ES-I3 (cell line): ENCODE results near the gene CRIM1.

ENCODE experiments used
- H3K36me3 ChIP-seq: 2 replicates; pipeline ENCODE4 v1.6.1; 2013; ENCODE audit warnings: mild to moderate bottlenecking, low read length, control low read depth, moderate library complexity; ENCODE audit not compliant: insufficient read depth
- H3K4me1 ChIP-seq: 2 replicates; pipeline ENCODE4 v1.6.1; 2013; ENCODE audit warnings: mild to moderate bottlenecking, control low read depth, low read length; ENCODE audit not compliant: insufficient read depth
- H3K9ac ChIP-seq: 2 replicates; pipeline ENCODE4 v1.6.1; 2013; ENCODE audit warnings: low read depth, mild to moderate bottlenecking, low read length, moderate library complexity
- H3K9me3 ChIP-seq: 2 replicates; pipeline ENCODE4 v1.6.1; 2013; ENCODE audit warnings: mild to moderate bottlenecking, low read length, moderate library complexity; ENCODE audit not compliant: control insufficient read depth, insufficient read depth

CRIM1 gene

GRCh38 chr2:36404754-36405153 lies 49.2 kb downstream of the CRIM1 start:
- H3K9ac ChIP-seq: no peak overlapping the region
- peaks cover 45% of the 10 kb centered on the region for H3K4me1 ChIP-seq
- no peaks in the 10 kb centered on the region for H3K9me3 ChIP-seq
- no peaks in the 10 kb centered on the region for H3K36me3 ChIP-seq

DNA sequence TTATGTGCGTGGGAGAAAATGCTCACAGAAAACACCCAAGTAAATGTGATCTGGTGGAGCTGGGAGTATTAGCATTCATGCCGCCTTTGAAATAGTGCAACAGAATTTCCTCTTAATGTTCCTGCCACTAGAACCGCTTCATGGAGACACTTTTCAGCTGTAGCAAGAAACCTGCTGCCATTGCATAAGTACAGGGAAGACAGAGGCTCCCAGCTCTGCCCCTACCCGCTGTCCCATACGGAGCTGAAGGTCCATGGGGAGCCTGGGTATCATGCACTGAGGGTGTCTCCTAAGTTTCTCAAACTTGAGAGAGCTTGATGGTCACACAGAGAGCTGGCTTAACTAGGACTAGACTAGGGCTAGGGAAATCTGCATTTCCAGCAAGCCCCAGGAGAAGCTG lies 49.6 kb downstream of the CRIM1 start:
- Histone ChIP-seq H3K4me1 (peaks cover 49% of the 10 kb centered on the region), H3K36me3 (no peaks in the 10 kb centered on the region), H3K9ac (no peak overlapping the region), H3K9me3 (no peaks in the 10 kb centered on the region)

GRCh38 chr2:36406296-36406695 lies 50.7 kb downstream of the CRIM1 start:
- Histone ChIP-seq H3K9me3 (no peaks in the 10 kb centered on the region), H3K36me3 (no peaks in the 10 kb centered on the region), H3K4me1 (peaks cover 56% of the 10 kb centered on the region), H3K9ac (no peak overlapping the region)

- Histone ChIP-seq H3K36me3 (no peaks in the 10 kb centered on the region), H3K9me3 (no peaks in the 10 kb centered on the region), H3K4me1 (peaks cover 67% of the 10 kb centered on the region), H3K9ac (no peak overlapping the region)
Observed at GRCh38 chr2:36407413-36407812, 51.8 kb downstream of the CRIM1 start.

GRCh38 chr2:36408198-36408703 lies 52.7 kb downstream of the CRIM1 start:
- no peaks in the 10 kb centered on the region for H3K36me3 ChIP-seq
- no peaks in the 10 kb centered on the region for H3K9me3 ChIP-seq
- H3K9ac ChIP-seq: no peak overlapping the region
- peaks cover 72% of the 10 kb centered on the region for H3K4me1 ChIP-seq

GRCh38 chr2:36409335-36409734 lies 53.8 kb downstream of the CRIM1 start:
- no peaks in the 10 kb centered on the region for H3K36me3 ChIP-seq
- H3K4me1 ChIP-seq: peaks cover 61% of the 10 kb centered on the region
- H3K9ac ChIP-seq: no peak overlapping the region
- H3K9me3 ChIP-seq: no peaks in the 10 kb centered on the region

GRCh38 chr2:36409935-36410334 lies 54.4 kb downstream of the CRIM1 start:
- H3K4me1 ChIP-seq: peaks cover 58% of the 10 kb centered on the region
- H3K36me3 ChIP-seq: no peaks in the 10 kb centered on the region
- H3K9ac ChIP-seq: no peak overlapping the region
- H3K9me3 ChIP-seq: no peaks in the 10 kb centered on the region

GRCh38 chr2:36410681-36411080 lies 55.1 kb downstream of the CRIM1 start:
- no peak overlapping the region for H3K9ac ChIP-seq
- H3K4me1 ChIP-seq: peaks cover 51% of the 10 kb centered on the region
- H3K9me3 ChIP-seq: no peaks in the 10 kb centered on the region
- no peaks in the 10 kb centered on the region for H3K36me3 ChIP-seq

GRCh38 chr2:36411962-36412444 lies 56.4 kb downstream of the CRIM1 start:
- peaks cover 46% of the 10 kb centered on the region for H3K4me1 ChIP-seq
- H3K9ac ChIP-seq: no peak overlapping the region
- H3K9me3 ChIP-seq: no peaks in the 10 kb centered on the region
- H3K36me3 ChIP-seq: no peaks in the 10 kb centered on the region

GRCh38 chr2:36413218-36413617 lies 57.6 kb downstream of the CRIM1 start:
- H3K4me1 ChIP-seq: peaks cover 40% of the 10 kb centered on the region
- no peak overlapping the region for H3K9ac ChIP-seq
- H3K9me3 ChIP-seq: no peaks in the 10 kb centered on the region
- no peaks in the 10 kb centered on the region for H3K36me3 ChIP-seq

DNA sequence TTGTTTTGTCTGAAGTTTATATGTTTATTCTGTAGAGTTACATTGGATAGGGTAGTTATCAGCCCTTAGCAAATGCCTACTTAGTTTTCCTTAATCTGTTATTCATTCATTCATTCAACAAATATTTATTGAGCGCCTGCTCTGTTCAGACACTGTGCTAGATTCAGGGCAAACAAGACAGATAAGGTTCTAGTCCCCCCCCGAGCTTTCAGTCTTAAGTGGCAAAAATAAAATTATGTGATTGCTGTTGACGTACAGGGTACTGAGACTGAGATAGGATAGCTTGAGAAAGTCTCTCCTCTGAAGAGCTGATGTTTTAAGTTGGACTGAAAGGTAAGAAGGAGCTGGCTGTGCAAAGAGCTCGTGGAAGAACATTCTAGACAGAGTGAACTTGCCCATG lies 58.7 kb downstream of the CRIM1 start:
- Histone ChIP-seq H3K36me3 (no peaks in the 10 kb centered on the region), H3K9ac (no peak overlapping the region), H3K9me3 (no peaks in the 10 kb centered on the region), H3K4me1 (peaks cover 31% of the 10 kb centered on the region)

DNA sequence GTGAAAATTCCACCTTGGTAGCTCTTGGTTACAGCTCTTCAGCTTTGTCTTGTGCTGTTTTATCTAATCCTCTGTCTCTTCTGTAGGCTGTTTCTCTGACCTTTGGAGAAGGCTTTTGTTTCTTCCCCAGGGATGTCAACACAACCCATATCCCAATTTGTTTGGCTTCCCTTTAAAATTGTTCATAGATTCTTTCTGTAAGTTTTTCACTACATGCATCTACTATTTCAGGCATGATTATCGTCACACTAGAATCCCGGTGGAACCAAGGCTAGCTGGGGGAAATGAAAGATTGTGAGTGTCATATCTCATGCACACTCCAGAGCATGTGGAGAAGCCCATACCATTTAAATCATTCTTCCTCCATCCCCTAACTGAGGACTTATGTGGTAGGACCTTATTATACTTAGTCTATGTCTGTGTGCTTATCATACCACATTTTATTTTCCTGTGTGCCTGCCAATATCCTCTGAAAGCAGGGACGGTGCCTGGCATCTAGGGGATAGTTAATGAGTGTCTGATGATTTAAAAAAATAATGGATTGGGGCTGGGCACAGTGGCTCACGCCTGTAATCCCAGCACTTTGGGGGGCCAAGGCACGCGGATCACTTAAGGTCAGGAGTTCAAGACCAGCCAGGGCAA lies 59.9 kb downstream of the CRIM1 start:
- H3K4me1 ChIP-seq: peaks cover 27% of the 10 kb centered on the region
- no peak overlapping the region for H3K9ac ChIP-seq
- H3K36me3 ChIP-seq: no peaks in the 10 kb centered on the region
- H3K9me3 ChIP-seq: no peaks in the 10 kb centered on the region

- Histone ChIP-seq H3K9me3 (no peaks in the 10 kb centered on the region), H3K9ac (no peak overlapping the region), H3K36me3 (no peaks in the 10 kb centered on the region), H3K4me1 (peaks cover 28% of the 10 kb centered on the region)
Observed at GRCh38 chr2:36416370-36417165, 61.0 kb downstream of the CRIM1 start.

DNA sequence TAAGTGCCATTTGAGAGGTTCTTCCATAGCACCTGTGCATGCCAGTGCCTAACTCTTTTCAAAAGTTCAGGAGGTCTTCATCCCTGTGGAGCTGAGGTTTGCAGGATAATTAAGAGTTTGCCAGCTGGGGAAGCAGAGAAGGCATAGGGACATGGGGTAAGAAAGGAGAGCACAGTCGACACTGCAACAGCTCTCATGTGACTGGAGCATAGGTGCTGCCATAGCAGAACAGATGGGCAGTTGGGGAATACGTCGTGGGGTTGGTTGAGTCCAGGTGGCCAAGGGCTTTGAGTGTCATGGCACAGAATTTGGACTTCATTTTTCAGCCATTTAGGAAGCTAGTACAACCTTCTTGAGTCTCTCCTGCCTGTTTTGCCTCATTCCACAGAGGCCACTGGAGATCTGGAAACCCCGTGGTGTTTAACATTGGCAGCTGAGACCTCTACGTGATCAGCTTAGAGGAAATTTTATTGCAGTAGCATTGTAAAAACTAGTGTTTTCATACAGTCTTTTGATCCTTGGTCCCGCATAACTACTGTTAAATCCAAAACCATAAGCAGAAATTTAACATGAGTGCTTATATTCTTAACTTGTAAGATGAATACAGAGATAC lies 65.1 kb downstream of the CRIM1 start:
- H3K36me3 ChIP-seq: peaks cover 2% of the 10 kb centered on the region; the same call in 1 of the 2 replicates
- no peak overlapping the region for H3K9ac ChIP-seq
- peaks cover 35% of the 10 kb centered on the region for H3K4me1 ChIP-seq
- no peaks in the 10 kb centered on the region for H3K9me3 ChIP-seq
